ENCODE measurements around the gene NR4A1.
A peak's percentile ranks its signal among the peaks of the same experiment; 100 is the strongest.

The NR4A1 gene

GRCh38 chr12:52059582-52060497 lies 8.6 kb downstream of the NR4A1 start:
- DNase-seq: no peak

GRCh38 chr12:52060498-52061177 lies 9.4 kb downstream of the NR4A1 start:
- DNase-seq: no peak

GRCh38 chr12:52061470-52062166 lies 10.4 kb downstream of the NR4A1 start:
- DNase-seq: no peak

DNA sequence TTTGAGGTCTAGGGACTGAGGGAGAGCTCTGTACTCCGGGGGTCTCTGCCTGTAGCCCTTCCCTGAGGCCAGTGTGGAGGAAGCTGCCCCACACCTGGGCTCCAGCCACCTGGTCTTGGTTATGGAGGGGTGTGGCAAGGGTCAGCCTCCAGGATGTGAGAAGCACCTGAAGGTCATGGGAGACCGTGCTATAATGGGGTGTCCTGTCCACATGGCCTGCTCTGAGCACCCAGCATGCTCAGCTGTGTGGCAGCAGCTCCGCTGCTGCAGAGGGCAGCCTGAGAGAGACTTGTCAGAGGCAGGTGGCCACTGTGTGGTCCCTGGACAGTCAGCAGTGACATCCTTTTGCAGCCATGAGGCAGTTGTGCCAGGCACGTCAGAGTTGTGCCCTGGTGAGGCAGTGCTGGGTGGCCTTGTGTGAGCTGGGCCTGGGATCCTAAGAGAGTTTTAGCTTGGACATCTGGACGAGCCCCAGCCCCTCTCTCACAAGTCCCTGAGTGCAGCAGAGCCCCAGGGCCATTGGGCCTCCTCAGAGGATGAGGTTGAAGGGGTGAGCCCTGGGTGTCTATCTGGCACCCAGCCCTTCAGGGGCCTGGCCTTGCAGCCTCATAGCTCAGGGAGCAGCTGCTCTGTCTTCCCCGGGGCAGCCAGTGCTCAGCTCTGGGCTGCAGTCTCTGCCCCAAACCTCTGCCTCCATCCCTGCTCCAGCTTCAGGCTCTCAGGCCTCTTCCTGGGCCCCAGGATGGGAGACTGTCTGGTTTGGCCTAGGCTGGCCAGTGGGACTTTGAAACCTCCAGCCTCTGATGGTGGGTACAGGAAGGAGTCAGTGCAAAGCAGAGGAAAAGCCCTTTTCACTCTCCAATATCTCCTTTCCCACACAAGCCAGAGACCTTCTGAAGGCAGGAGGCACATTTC lies 11.2 kb downstream of the NR4A1 start:
- DNase-seq: no peak

GRCh38 chr12:52063082-52063924 lies 12.1 kb downstream of the NR4A1 start:
- no peak for DNase-seq

DNA sequence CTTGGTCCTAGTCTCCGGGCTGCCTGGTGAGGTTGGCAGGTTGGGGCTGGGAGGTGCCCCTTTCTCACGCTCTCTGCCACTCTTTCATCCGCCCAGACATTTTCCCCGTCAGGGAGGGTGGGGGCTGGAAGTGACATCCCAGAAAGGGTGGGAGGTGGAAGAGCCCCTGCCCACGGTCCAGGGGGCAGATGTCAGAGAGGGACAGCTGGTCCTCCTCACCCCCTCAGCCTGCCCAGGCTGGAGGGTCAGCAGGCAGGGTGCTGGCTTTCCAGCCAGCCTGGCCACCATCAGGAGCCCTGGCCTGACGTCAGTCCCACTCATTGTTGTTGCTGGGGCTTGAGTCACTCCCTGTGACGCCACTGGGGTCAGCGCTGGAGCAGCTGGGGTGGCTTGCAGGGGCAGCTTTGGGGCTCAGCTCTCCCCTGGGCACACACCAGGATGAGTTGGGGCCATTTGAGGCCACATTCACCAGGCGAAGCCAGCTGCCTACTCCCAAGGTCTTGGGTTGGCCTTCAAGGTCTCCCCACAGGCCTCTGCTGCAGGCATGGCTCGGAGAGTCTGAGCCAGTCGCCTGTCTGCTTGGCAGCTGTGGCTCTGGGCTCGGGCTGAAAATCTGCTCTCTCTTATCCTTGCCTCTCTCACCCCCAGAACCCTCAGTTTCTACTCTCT lies 12.9 kb downstream of the NR4A1 start:
- no peak for DNase-seq

DNA sequence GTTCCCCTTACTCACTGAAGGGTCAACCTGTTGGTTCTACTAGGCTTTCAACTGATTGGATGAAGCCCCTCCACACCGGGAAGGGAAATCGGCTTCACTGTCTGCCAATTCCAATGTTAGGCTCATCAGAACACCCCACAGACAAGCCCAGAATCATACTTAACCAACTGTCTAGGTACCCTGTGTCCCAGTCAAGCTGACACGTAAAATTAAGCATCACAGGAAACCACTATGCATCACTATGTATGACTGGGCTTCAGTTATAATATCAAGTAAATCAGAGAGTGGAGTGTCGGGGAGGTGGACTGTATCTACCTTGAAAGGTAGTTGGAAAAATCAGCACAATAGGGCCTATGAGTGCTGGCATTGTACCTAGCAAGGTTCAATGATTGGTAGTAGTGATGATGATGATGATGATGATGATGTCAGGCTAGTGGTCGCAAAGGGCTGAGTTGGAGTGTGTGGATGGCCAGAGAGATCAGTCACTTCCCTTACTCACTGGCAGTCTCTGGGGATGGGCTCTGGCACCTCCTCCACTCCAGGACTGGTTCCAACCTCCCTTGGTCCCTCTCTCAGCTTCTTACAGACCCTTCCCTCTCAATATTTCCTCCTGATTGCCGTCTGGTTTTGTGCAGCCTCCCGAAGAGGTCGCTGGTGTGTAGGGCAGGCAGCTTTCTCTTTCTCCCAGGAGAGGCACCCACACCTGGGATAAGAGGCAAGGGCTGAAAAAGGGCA lies 15.3 kb downstream of the NR4A1 start:
- no peak for DNase-seq

DNA sequence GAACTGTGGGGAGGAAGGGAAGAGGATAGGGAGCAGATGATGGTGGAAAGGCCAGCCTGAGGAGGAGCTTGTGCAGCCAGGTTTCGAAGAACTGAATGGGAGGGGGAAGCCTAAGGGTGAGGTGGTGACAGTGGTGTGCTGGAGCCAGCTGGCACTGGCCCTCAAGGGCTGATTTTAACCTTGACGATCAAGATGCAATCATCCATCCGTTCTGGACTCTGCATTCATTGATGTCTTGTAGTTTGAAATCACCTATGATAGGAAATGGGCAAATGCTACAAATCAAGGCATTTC lies 15.8 kb downstream of the NR4A1 start:
- DNase-seq: no peak

DNA sequence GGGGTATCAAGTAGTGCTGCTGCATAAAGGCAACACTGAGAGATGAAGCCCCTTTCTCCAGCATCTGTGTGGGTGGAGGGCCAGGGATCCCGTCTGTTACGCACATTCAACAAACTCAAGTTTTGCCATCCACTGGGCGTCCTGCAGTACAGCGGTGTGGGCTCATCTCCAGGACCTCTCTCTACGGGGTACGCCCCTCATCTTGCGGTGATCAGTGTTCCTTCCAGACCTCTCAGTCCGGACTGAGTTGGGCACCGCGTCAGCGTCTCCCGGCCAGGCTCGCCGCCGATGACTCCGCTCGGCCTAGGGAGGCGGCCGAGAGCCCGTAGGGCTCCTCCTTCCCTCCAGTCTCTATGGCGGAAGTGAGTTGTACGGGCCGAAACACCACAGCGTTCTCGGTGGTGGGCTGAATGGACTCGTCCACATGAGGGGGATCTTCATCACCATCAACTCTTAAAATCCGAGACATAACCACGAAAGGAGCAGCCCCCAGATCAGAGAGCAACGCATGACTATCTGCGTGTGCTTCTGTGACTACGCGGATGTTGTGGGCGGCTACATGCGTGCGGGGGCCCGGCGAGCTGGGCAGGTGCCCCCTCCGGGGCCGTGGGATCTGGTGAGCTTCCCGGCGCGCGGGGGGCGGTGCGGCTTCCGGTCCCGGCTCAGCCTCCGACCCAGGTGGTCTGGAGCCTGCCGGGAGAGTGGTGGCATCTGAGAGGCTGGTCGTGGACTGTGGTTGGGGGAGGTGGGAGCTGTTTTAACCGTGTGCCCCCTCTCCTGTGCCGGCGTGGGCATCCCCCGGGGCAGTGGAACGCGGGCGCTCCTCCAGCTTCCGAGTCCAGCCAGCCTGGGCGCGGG lies 18.3 kb downstream of the NR4A1 start, which contains the start of gene ATG101:
ATG101 (plus strand) TSS at position 652 of the 858 bp plus-strand sequence. CDS start 3,673 bp downstream, outside the sequence.
- peak; percentile 95 for DNase-seq

- no peak for DNase-seq
Observed at GRCh38 chr12:52070185-52070925, 19.1 kb downstream of the NR4A1 start.

DNA sequence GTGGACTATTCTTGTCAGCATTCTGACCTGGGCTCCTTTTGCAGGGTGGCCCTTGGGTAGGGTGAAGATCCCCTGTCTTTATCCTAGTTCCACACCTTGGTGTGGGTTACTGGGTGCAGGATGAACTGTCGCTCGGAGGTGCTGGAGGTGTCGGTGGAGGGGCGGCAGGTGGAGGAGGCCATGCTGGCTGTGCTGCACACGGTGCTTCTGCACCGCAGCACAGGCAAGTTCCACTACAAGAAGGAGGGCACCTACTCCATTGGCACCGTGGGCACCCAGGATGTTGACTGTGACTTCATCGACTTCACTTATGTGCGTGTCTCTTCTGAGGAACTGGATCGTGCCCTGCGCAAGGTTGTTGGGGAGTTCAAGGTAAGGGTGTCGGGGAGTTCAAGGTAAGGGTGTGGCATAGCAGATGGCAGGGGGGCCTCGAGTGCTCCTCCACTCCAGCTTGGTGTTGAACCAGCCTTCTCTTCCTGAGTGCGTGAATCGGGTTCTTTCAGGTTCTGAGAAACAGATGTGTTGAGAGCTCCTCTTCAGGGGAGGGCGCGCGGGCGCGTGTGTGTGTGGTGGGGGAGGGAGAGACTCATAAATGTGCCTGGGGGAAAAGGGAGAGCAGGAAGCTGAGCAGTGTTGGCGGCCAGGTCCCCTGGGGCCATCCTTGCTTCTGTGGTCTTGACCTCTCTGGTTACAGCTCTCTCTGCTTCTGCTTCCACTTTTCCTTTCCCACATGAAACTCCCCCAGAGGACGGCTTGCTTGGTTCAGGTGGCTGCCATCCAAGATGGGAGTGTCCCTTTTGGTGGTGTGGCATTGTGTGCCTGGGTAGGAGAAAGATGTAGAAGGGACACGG lies 22.5 kb downstream of the NR4A1 start:
- DNase-seq: no peak

DNA sequence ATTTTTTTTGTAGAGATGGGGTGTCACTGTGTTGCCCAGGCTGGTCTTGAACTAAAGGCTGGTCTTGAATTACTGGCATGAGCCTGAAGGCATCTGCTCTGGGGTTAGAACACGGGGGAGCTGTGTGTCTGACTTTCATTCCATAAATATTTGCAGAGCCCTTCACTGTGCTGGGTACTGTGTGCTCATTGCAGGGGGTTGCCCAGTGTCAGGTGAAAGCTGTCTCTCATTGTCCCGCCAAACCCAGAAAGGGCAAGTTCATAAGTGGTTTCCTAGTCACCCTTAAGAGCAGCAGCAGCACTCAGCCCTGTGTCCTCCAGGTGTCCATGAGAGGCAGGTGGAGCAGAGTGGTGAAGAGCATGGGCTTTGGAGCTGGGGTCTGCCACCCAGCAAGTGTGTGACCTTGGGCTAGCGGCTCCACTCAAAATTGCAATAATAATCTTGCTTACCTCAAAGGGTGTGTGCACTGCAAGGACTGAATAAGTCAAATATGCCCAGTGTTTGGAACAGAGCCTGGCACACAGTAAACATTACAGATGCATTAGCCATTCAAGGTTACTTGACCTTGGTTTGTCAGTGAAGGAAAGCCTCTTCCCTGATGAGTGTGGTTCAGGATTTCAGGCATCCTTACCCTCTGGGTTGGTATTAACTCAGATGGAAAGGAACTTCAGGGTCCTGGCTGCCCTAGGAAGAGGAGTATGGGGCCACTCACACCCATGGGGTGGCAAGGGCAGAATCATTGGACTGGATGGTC lies 23.9 kb downstream of the NR4A1 start:
- DNase-seq: no peak

- DNase-seq: no peak
Observed at GRCh38 chr12:52076811-52077210, 25.6 kb downstream of the NR4A1 start.

- no peak for DNase-seq
Observed at GRCh38 chr12:52078276-52078675, 27.0 kb downstream of the NR4A1 start.

- DNase-seq: no peak
Observed at GRCh38 chr12:52079576-52080402, 28.5 kb downstream of the NR4A1 start, which contains the start of gene SMIM41. TSS of gene SMIM41 (plus strand) at chr12:52079704. CDS start at chr12:52079780, 76 bp downstream.
